OCI-LY7 (cell line): Measurements from ENCODE around the gene EML5. TPM values are rescaled to one million over a fixed set of nuclear protein-coding genes. Genes with fewer than 3 reads are reported as not detected.

Experiments used
- BruUV-seq: library from RNA; stranded (reverse); fragments of 400-500 nt; replicated peaks from 2 replicates; lab custom pipeline; 2021; lab: Mats Ljungman, UMichigan
- CTCF ChIA-PET: fragments of 300-600 bp; sonication (Branson Sonifier 250); formaldehyde crosslinking; loops from one replicate; lab custom pipeline; 2022; ENCODE audit warnings: antibody characterized with exemption; ENCODE audit not compliant: unreplicated experiment; lab: Charles Lee
- POLR2A ChIA-PET: fragments of 300-600 bp; sonication (Branson Sonifier 250); formaldehyde crosslinking; loops from one replicate; lab custom pipeline; 2022; ENCODE audit warnings: antibody characterized with exemption; lab: Charles Lee
- DNase-seq: peaks from one replicate; pipeline ENCODE4 v3.0.0-alpha.2; 2015; ENCODE audit warnings: low spot score
- H2AFZ ChIP-seq: fragments of 200-600 bp; sonication (generic), shearing (Covaris generic); 2 replicates; pipeline ENCODE4 v1.6.1; 2014; ENCODE audit warnings: mild to moderate bottlenecking, antibody characterized with exemption, low read length, moderate library complexity
- H3K27ac ChIP-seq: fragments of 200-600 bp; sonication (generic); 2 replicates; pipeline ENCODE4 v1.5.1; 2014; ENCODE audit warnings: mixed run types, low read depth, mild to moderate bottlenecking, moderate library complexity, low read length, inconsistent platforms; ENCODE audit not compliant: poor library complexity, severe bottlenecking
- H3K36me3 ChIP-seq: fragments of 200-600 bp; sonication (generic); 2 replicates; pipeline ENCODE4 v1.6.1; 2014; ENCODE audit warnings: mild to moderate bottlenecking, antibody characterized with exemption, low read length, moderate library complexity, mixed read lengths; ENCODE audit not compliant: insufficient read depth
- H3K4me1 ChIP-seq: fragments of 200-600 bp; sonication (generic); 2 replicates; pipeline ENCODE4 v1.5.1; 2014; ENCODE audit warnings: mild to moderate bottlenecking, low read length; ENCODE audit not compliant: insufficient read depth, poor library complexity, severe bottlenecking
- H3K4me2 ChIP-seq: fragments of 200-600 bp; sonication (generic); 2 replicates; pipeline ENCODE4 v1.6.1; 2014; ENCODE audit warnings: mild to moderate bottlenecking, low read length
- H3K4me3 ChIP-seq: fragments of 200-600 bp; sonication (generic); 2 replicates; pipeline ENCODE4 v1.5.1; 2014; ENCODE audit warnings: mild to moderate bottlenecking, low read depth, low read length; ENCODE audit not compliant: poor library complexity, severe bottlenecking
- H3K79me2 ChIP-seq: fragments of 200-600 bp; sonication (generic); 2 replicates; pipeline ENCODE4 v1.6.1; 2016; ENCODE audit warnings: low read depth, mild to moderate bottlenecking, low read length, moderate library complexity, mixed read lengths; ENCODE audit not compliant: insufficient read depth
- H3K9me2 ChIP-seq: fragments of 200-600 bp; sonication (generic); 2 replicates; pipeline ENCODE4 v1.6.1; 2016; ENCODE audit warnings: mild to moderate bottlenecking, low read length, mixed read lengths; ENCODE audit not compliant: insufficient read depth
- H3K9me3 ChIP-seq: fragments of 200-600 bp; sonication (generic); 2 replicates; pipeline ENCODE4 v1.6.1; 2014; ENCODE audit warnings: mild to moderate bottlenecking, mixed run types, low read length, mixed read lengths
- H4K20me1 ChIP-seq: fragments of 200-600 bp; sonication (generic); 2 replicates; pipeline ENCODE4 v1.6.1; 2014; ENCODE audit warnings: mild to moderate bottlenecking, antibody characterized with exemption, low read length, moderate library complexity, mixed read lengths; ENCODE audit not compliant: insufficient read depth
- CTCF ChIP-seq: fragments of 200-600 bp; sonication (generic); conservative IDR thresholded peaks from 2 replicates; pipeline ENCODE4 v1.5.1; 2014; ENCODE audit warnings: mild to moderate bottlenecking, antibody characterized with exemption, low read length, moderate library complexity, mixed read lengths
- EZH2phosphoT487 ChIP-seq: fragments of 200-600 bp; sonication (generic); IDR thresholded peaks from 2 replicates; pipeline ENCODE4 v1.6.1; 2018; ENCODE audit warnings: low read depth, borderline replicate concordance, mild to moderate bottlenecking, mixed run types, antibody characterized with exemption, low read length, moderate library complexity, mixed read lengths
- intact Hi-C: fragments of 100-400 bp; cut with micrococcal nuclease; formaldehyde crosslinking; loops from one replicate; pipeline ENCODE4 v1.10.0; 2022; ENCODE audit not compliant: unreplicated experiment
- total RNA-seq, 2 experiments: library from RNA; depleted of rRNA in 1 of 2; stranded (reverse); fragments of >200 nt in 1 of 2; shearing (Covaris generic) in 1 of 2; gene quantifications; 2 replicates each; pipeline ENCODE4 v1.2.3, GENCODE V29; 2014 to 2022

Gene EML5
- total RNA-seq, 2 experiments from 2014 or later, result 1.8 to 5.6 TPM

DNA sequence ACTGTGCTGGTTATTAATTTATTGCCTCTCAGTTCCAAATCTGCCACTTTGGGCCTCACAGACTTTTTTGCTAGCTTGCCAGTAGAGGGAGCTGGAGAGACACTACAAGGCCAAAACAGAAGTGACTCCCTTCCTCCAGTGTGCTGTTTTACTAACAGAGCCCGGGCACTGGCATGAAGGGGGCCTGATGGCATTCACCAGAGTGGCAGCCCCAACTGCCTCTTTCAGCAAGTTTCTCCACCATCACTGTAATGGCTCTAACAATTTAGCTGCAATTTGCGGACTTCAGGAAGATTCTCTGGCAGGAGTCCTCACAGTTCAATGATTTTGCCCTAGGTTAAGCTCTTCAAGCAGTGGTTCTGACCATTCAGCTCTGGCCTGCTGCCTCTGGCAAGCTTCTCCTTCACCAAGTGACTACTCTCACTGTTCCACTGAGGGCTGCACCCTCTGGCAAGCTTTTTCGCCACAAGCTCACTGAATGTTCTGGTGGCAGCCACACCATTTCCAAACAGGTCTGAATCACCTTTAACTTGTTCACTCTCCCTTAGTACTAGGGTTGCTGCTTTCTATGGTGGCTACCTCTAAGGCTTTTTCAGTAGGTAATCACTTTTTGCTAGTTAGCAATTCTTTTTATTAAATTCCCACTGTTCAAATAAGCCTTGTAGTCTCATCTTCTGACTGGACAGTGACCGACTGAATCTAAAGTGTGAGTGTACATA, 125.0 kb downstream of the EML5 start:
- TF ChIP-seq EZH2phosphoT487, result no peak
- peak; percentile 93 for TF ChIP-seq CTCF
- no TSS peak for BruUV-seq
- Histone ChIP-seq H3K4me2 (peak overlapping the region; percentile 15; the same call in 1 of the 2 replicates), H3K9me3 (no peaks in the 10 kb centered on the region), H3K79me2 (no peaks in the 10 kb centered on the region), H3K9me2 (no peaks in the 10 kb centered on the region), H3K27ac (no peak overlapping the region), H3K36me3 (no peaks in the 10 kb centered on the region), H3K4me3 (no peak overlapping the region), H4K20me1 (no peaks in the 10 kb centered on the region), H2AFZ (peak overlapping the region; percentile 81), H3K4me1 (peaks cover 16% of the 10 kb centered on the region)
- ChIA-PET CTCF (interaction anchor here (0.5 to 0.9 kb wide), 3 partner anchors 14 to 202 kb away, joined by 3 to 4 read pairs (median 3); no protein-coding TSS in a partner anchor), POLR2A (interaction anchor here (0.7 to 2.8 kb wide), 7 partner anchors 9 to 201 kb away, joined by 3 to 13 read pairs (median 3); no protein-coding TSS in a partner anchor)
- intact Hi-C loops, result loop anchor here (1.0 to 5.0 kb wide), 3 partner anchors 125 to 345 kb away; partner anchors contain the start of gene EML5
- peak; percentile 85 for DNase-seq

GRCh38 chr14:88660056-88660455, 132.7 kb downstream of the EML5 start:
- BruUV-seq, result no TSS peak
- no peak overlapping the region for H3K27ac ChIP-seq
- ChIA-PET POLR2A (no interaction called here), CTCF (no interaction called here)
- H3K36me3 ChIP-seq, result no peaks in the 10 kb centered on the region
- no peaks in the 10 kb centered on the region for H3K79me2 ChIP-seq
- no peak overlapping the region for H3K4me3 ChIP-seq
- H2AFZ ChIP-seq, result no peak overlapping the region
- H3K9me2 ChIP-seq, result no peaks in the 10 kb centered on the region
- intact Hi-C loops, result no loop called here
- no peaks in the 10 kb centered on the region for H4K20me1 ChIP-seq
- no peaks in the 10 kb centered on the region for H3K4me1 ChIP-seq
- H3K9me3 ChIP-seq, result no peaks in the 10 kb centered on the region
- no peak overlapping the region for H3K4me2 ChIP-seq
- no peak for DNase-seq
- no peak for TF ChIP-seq CTCF
- TF ChIP-seq EZH2phosphoT487, result no peak

DNA sequence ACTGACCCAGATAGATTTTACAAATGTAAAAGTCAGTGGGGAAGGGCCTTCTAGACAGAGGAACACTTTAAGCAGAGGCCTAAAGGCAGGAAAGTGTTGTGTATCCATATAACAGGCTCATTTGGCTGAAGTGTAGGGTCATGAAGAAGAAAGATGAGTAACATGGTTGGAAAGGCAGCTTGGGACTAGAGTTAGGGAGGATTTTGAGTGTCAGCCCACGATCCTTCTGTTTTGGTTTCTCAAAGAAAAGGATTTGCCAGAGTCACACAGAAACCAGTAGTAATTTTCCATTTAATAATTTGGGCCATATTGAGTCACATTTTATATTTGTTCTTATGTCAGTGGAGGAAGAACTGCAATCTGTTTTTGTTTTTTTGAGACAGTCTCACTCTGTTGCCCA, 153.5 kb downstream of the EML5 start:
- no peak for DNase-seq
- BruUV-seq, result no TSS peak
- TF ChIP-seq EZH2phosphoT487, result no peak
- no peak for TF ChIP-seq CTCF

More for the DNA sequence above, 153.5 kb downstream of the EML5 start:
- Histone ChIP-seq H3K4me2 (no peak overlapping the region), H3K36me3 (no peaks in the 10 kb centered on the region), H3K9me2 (no peaks in the 10 kb centered on the region), H3K27ac (no peak overlapping the region), H3K4me3 (no peak overlapping the region), H3K79me2 (no peaks in the 10 kb centered on the region), H2AFZ (no peak overlapping the region), H4K20me1 (no peaks in the 10 kb centered on the region), H3K4me1 (no peaks in the 10 kb centered on the region), H3K9me3 (no peaks in the 10 kb centered on the region)
- intact Hi-C loops, result no loop called here
- ChIA-PET POLR2A (no interaction called here), CTCF (no interaction called here)
